Kidney (tissue), 14 donors: ENCODE data around the gene PIR. TPM values are rescaled to one million over a fixed set of nuclear protein-coding genes. Genes with fewer than 3 reads are reported as not detected.
A peak's percentile ranks its signal among the peaks of the same experiment; 100 is the strongest.

Experiments used
- DNase-seq, 5 donors: peaks; one replicate each; pipeline ENCODE4 v3.0.0-alpha.2; 2013 to 2020
- FAIRE-seq: peaks from 2 replicates; lab custom pipeline; 2012; peaks lifted over from hg19 to GRCh38; lab: Jason Lieb, UNC
- H3K27ac ChIP-seq, 2 donors: one replicate each; pipeline ENCODE4 v1.7.0; 2013; ENCODE audit warnings: low read depth in 2 of 2, low read length in 2 of 2, inconsistent platforms in 1 of 2
- H3K27me3 ChIP-seq: one replicate; pipeline ENCODE4 v1.7.1; 2013; ENCODE audit warnings: low read length, inconsistent platforms; ENCODE audit not compliant: control insufficient read depth, insufficient read depth
- H3K36me3 ChIP-seq, 3 donors: one replicate each; pipeline versions ENCODE4 v1.7.0 to v1.7.1; 2013; ENCODE audit warnings: low read length in 3 of 3, control low read depth in 1 of 3, inconsistent platforms in 1 of 3; ENCODE audit not compliant: insufficient read depth in 3 of 3, control insufficient read depth in 2 of 3
- H3K4me1 ChIP-seq, 3 donors: one replicate each; pipeline versions ENCODE4 v1.7.0 to v1.7.1; 2013; ENCODE audit warnings: low read length in 3 of 3, inconsistent platforms in 1 of 3, low read depth in 1 of 3; ENCODE audit not compliant: control insufficient read depth in 2 of 3, insufficient read depth in 2 of 3
- H3K4me3 ChIP-seq, 3 donors: one replicate each; pipeline versions ENCODE4 v1.7.0 to v1.8.1; 2013; ENCODE audit warnings: low read length in 3 of 3, control low read depth in 1 of 3, inconsistent platforms in 1 of 3
- H3K9ac ChIP-seq, 3 donors: one replicate each; pipeline versions ENCODE4 v1.7.0 to v1.7.1; 2013; ENCODE audit warnings: low read length in 3 of 3, control low read depth in 1 of 3, inconsistent platforms in 1 of 3
- H3K9me3 ChIP-seq, 3 donors: one replicate each; pipeline versions ENCODE4 v1.7.0 to v1.7.1; 2013; ENCODE audit warnings: low read length in 3 of 3, control low read depth in 1 of 3, inconsistent platforms in 1 of 3; ENCODE audit not compliant: control insufficient read depth in 2 of 3, insufficient read depth in 1 of 3
- CTCF ChIP-seq: IDR thresholded peaks from 3 replicates; pipeline ENCODE4 v1.5.1; 2012; ENCODE audit warnings: mild to moderate bottlenecking, moderate library complexity, borderline replicate concordance; ENCODE audit not compliant: insufficient read depth; ENCODE audit errors: extremely low read depth
- intact Hi-C: fragments of 100-400 bp; cut with DNase I; formaldehyde crosslinking; loops from one replicate; pipeline ENCODE4 v1.11.1; 2022
- polyA plus RNA-seq: library from polyadenylated mRNA; stranded (reverse); fragments of 350-450 nt; fragmentation: Illumina TruSeq; extraction: RNeasy Lipid Tissue Mini Kit (QIAGEN cat#74804); gene quantifications from one replicate; pipeline ENCODE4 v1.2.3, GENCODE V29; 2014; ENCODE audit warnings: low read depth, low replicate concordance; ENCODE audit not compliant: insufficient read depth
- total RNA-seq: library from RNA; stranded (reverse); fragmentation: NEBNext Ultra II Directional; extraction: Animal tissue kit (Norgen Biotek cat#: 25700); gene quantifications from one replicate; pipeline ENCODE4 v1.2.1, GENCODE V29; 2021
- donor health status: control.
- donor health status: control.
- donor health status: control.
- donor health status: control.
- donor health status: control.
- donor health status: DM: yes; HTN: yes; CAD: no.
- donor health status: Normal renal cell carcinoma (clear cell type).

PIR gene
- total and polyA plus RNA-seq, 2 donors from 2014 or later = 7.0 to 36.5 TPM

GRCh38 chrX:15435836-15436619, 57.1 kb downstream of the PIR start:
- no peak for TF ChIP-seq CTCF
- Histone ChIP-seq H3K27ac (no peak overlapping the region), H3K9me3 (no peaks in the 10 kb centered on the region), H3K27me3 (peaks cover 9% of the 10 kb centered on the region), H3K4me3 (no peak overlapping the region), H3K4me1 (no peaks in the 10 kb centered on the region), H3K9ac (no peak overlapping the region), H3K36me3 (no peaks in the 10 kb centered on the region)
- intact Hi-C loops = no loop called here
- FAIRE-seq = no peak
- no peak for DNase-seq

- Histone ChIP-seq H3K27ac (no peak overlapping the region), H3K4me3 (no peak overlapping the region), H3K9ac (no peak overlapping the region), H3K9me3 (no peaks in the 10 kb centered on the region), H3K36me3 (no peaks in the 10 kb centered on the region), H3K27me3 (peaks cover 11% of the 10 kb centered on the region), H3K4me1 (no peaks in the 10 kb centered on the region)
- intact Hi-C loops = no loop called here
- FAIRE-seq (no peak), DNase-seq (no peak)
- no peak for TF ChIP-seq CTCF
These were observed 58.9 kb downstream of the PIR start for GRCh38 chrX:15434205-15434604.

- Histone ChIP-seq H3K27ac (no peak overlapping the region), H3K4me1 (no peaks in the 10 kb centered on the region), H3K27me3 (peaks cover 9% of the 10 kb centered on the region), H3K4me3 (no peak overlapping the region), H3K9me3 (no peaks in the 10 kb centered on the region), H3K9ac (no peak overlapping the region), H3K36me3 (no peaks in the 10 kb centered on the region)
- intact Hi-C loops = no loop called here
- TF ChIP-seq CTCF = no peak
- FAIRE-seq (no peak), DNase-seq (no peak)
These were observed 62.5 kb downstream of the PIR start for GRCh38 chrX:15430584-15430983.

- TF ChIP-seq CTCF = no peak
- Histone ChIP-seq H3K4me1 (no peaks in the 10 kb centered on the region), H3K27me3 (peaks cover 9% of the 10 kb centered on the region), H3K4me3 (no peak overlapping the region), H3K27ac (no peak overlapping the region), H3K9ac (no peak overlapping the region), H3K36me3 (no peaks in the 10 kb centered on the region), H3K9me3 (no peaks in the 10 kb centered on the region)
- intact Hi-C loops = no loop called here
- DNase-seq = no peak
- FAIRE-seq = peak; percentile 42
These were observed 63.1 kb downstream of the PIR start for GRCh38 chrX:15430076-15430475.
